Mesendoderm (in vitro differentiated cells): ENCODE measurements around the gene HMGCR. TPM values are rescaled to one million over a fixed set of nuclear protein-coding genes. Genes with fewer than 3 reads are reported as not detected.
A peak's percentile ranks its signal among the peaks of the same experiment; 100 is the strongest.
"Not testable (repeated sequence)": the region's sequence is repeated elsewhere in the genome, so short reads cannot be mapped to it uniquely, and the experiment has no call there.

ENCODE experiments used
- DNase-seq: peaks from one replicate; pipeline ENCODE4 v3.0.0; 2013
- H2AK5ac ChIP-seq: 2 replicates; pipeline ENCODE4 v1.6.1; 2013; ENCODE audit warnings: low read length, inconsistent platforms
- H2BK120ac ChIP-seq: 2 replicates; pipeline ENCODE4 v1.6.1; 2013; ENCODE audit warnings: low read depth, mild to moderate bottlenecking, low read length, moderate library complexity, mixed read lengths
- H2BK15ac ChIP-seq: replicated peaks from 2 replicates; pipeline ENCODE4 v1.6.1; 2013; ENCODE audit warnings: low read depth, mild to moderate bottlenecking, moderate library complexity
- H2BK5ac ChIP-seq: 2 replicates; pipeline ENCODE4 v1.6.1; 2013; ENCODE audit warnings: low read length, inconsistent platforms
- H3K18ac ChIP-seq: 2 replicates; pipeline ENCODE4 v1.6.1; 2013; ENCODE audit warnings: mild to moderate bottlenecking, low read length, mixed read lengths
- H3K23ac ChIP-seq: one replicate; pipeline ENCODE4 v1.6.1; 2013; ENCODE audit warnings: low read length
- H3K27ac ChIP-seq: 2 replicates; pipeline ENCODE4 v1.5.1; 2013; ENCODE audit warnings: low read depth, mild to moderate bottlenecking, inconsistent platforms, low read length, moderate library complexity
- H3K27me3 ChIP-seq: 2 replicates; pipeline ENCODE4 v1.6.1; 2013; ENCODE audit warnings: low read length, control low read depth, mild to moderate bottlenecking, inconsistent platforms; ENCODE audit not compliant: insufficient read depth, poor library complexity
- H3K36me3 ChIP-seq: 2 replicates; pipeline ENCODE4 v1.6.1; 2013; ENCODE audit warnings: low read length, inconsistent platforms; ENCODE audit not compliant: control insufficient read depth, insufficient read depth
- H3K4ac ChIP-seq: one replicate; pipeline ENCODE4 v1.6.1; 2013; ENCODE audit warnings: low read depth, mild to moderate bottlenecking, low read length, moderate library complexity
- H3K4me1 ChIP-seq: 2 replicates; pipeline ENCODE4 v1.6.1; 2013; ENCODE audit warnings: low read depth, low read length, inconsistent platforms; ENCODE audit not compliant: control insufficient read depth
- H3K4me2 ChIP-seq: 2 replicates; pipeline ENCODE4 v1.6.1; 2013; ENCODE audit warnings: low read length
- H3K4me3 ChIP-seq: 2 replicates; pipeline ENCODE4 v1.5.1; 2013; ENCODE audit warnings: mild to moderate bottlenecking, low read length
- H3K56ac ChIP-seq: one replicate; pipeline ENCODE4 v1.6.1; 2013; ENCODE audit warnings: low read length
- H3K79me1 ChIP-seq: 2 replicates; pipeline ENCODE4 v1.6.1; 2013; ENCODE audit warnings: low read length, inconsistent platforms
- H3K79me2 ChIP-seq: 2 replicates; pipeline ENCODE4 v1.6.1; 2013; ENCODE audit warnings: mild to moderate bottlenecking, low read length; ENCODE audit not compliant: control insufficient read depth, insufficient read depth
- H3K9ac ChIP-seq: 2 replicates; pipeline ENCODE4 v1.6.1; 2013; ENCODE audit warnings: low read length, inconsistent platforms
- H4K5ac ChIP-seq: one replicate; pipeline ENCODE4 v1.6.1; 2013; ENCODE audit warnings: low read length
- H4K8ac ChIP-seq: one replicate; pipeline ENCODE4 v1.6.1; 2013; ENCODE audit warnings: low read depth, mild to moderate bottlenecking, control low read depth, low read length, moderate library complexity
- WGBS: extraction: QIAGEN DNeasy Blood & Tissue Kit; methylation state at CpG from one replicate; pipeline ENCODE4 v1.1.7; 2013; ENCODE audit warnings: low lambda C conversion rate, missing lambda C conversion rate; ENCODE audit not compliant: insufficient coverage; ENCODE audit errors: extremely low coverage; 5-methylcytosine and 5-hydroxymethylcytosine counted together
- polyA plus RNA-seq, 2 experiments: library from polyadenylated mRNA; stranded (reverse); fragments of 200-250 nt; gene quantifications; one replicate each; pipeline ENCODE4 v1.2.3, GENCODE V29; 2013

HMGCR gene
- polyA plus RNA-seq (2013, experiment 1 of 2): 142 TPM
- 146 TPM for polyA plus RNA-seq (2013, experiment 2 of 2)

DNA sequence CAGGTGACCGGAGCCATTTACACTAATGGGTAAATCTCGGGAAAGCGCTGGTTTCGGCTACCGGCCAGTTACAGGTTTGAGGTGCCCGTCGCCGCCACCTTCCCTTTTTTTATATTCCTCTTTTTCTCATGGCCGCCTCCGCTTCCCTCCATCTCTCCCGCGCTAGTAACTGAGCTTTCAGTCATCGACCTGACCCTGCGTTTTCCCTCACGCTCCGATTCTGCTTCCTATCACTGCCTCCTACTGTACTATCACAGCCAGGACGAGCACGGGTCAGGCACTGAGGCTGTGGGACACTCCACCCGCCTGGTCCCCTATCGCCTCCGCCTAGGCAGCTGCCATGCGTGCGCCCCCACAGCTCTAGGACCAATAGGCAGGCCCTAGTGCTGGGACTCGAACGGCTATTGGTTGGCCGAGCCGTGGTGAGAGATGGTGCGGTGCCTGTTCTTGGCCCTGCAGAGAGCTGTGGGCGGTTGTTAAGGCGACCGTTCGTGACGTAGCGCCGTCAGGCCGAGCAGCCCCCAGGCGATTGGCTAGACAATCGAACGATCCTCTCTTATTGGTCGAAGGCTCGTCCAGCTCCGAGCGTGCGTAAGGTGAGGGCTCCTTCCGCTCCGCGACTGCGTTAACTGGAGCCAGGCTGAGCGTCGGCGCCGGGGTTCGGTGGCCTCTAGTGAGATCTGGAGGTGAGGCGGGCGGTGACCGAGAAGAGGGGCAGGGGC, at the start of gene HMGCR:
TSS of gene HMGCR (plus strand) at position 606 of the 722 bp plus-strand sequence. CDS start 5,386 bp downstream, outside the sequence.
- H3K4me2 ChIP-seq: peak within 1 kb of the TSS; percentile 89

DNA sequence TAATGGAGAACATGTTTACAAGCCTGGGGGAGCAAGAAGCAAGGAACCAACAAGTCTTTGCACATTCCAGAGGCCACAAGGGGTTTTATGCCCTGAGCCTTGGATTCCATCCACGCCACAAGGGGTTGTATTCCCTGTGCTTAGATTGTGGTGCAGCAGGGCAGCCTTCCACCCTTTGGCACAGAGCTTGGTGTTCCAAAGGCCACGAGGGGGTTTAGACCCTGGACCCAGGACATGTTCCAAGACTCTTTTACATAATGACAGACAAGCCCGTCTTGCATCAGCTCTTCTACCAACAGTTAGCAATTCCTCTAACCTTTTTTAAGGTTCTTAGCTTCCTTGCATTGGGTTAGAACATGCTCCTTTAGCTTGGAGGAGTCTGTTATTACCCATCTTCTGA, 45.2 kb upstream of the HMGCR start:
- H2BK120ac ChIP-seq, H3K9ac ChIP-seq, H3K56ac ChIP-seq, H3K27me3 ChIP-seq, H3K79me1 ChIP-seq, H3K4ac ChIP-seq, H3K4me3 ChIP-seq, H3K79me2 ChIP-seq, H4K5ac ChIP-seq, H3K4me2 ChIP-seq, H2AK5ac ChIP-seq, H3K4me1 ChIP-seq, H2BK15ac ChIP-seq, H3K36me3 ChIP-seq, H2BK5ac ChIP-seq, H3K23ac ChIP-seq, H3K18ac ChIP-seq, H4K8ac ChIP-seq, H3K27ac ChIP-seq, DNase-seq: not testable (repeated sequence)
- no CpG with 5 or more reads among the region's 3 CpGs for WGBS

More for the DNA sequence above, at the start of gene HMGCR:
- Histone ChIP-seq H3K27ac (peak within 1 kb of the TSS; percentile 89), H3K23ac (no peak within 1 kb of the TSS), H3K4me3 (peak within 1 kb of the TSS; percentile 94), H2BK5ac (peak within 1 kb of the TSS; percentile 71), H3K4me1 (no peaks in the 10 kb centered on the region), H3K36me3 (no peaks in the 10 kb centered on the region), H3K18ac (peak within 1 kb of the TSS; percentile 91), H3K79me2 (peaks cover 41% of the 10 kb centered on the region), H4K5ac (no peak within 1 kb of the TSS), H3K4ac (peak within 1 kb of the TSS; percentile 89), H2BK15ac (peak within 1 kb of the TSS; percentile 59), H3K56ac (peak within 1 kb of the TSS; percentile 95), H3K79me1 (no peaks in the 10 kb centered on the region), H3K9ac (peak within 1 kb of the TSS; percentile 92), H3K27me3 (no peaks in the 10 kb centered on the region), H2AK5ac (no peak within 1 kb of the TSS), H2BK120ac (peak within 1 kb of the TSS; percentile 88), H4K8ac (no peak within 1 kb of the TSS)
- DNase-seq: peak; percentile 100
- WGBS: no CpG with 5 or more reads among the region's 56 CpGs

- H3K4me3 ChIP-seq: no peak overlapping the region
- H3K4ac ChIP-seq: no peak overlapping the region
- H3K27ac ChIP-seq: no peak overlapping the region
- no peak overlapping the region for H3K4me2 ChIP-seq
- H3K9ac ChIP-seq: no peak overlapping the region
- H2BK120ac ChIP-seq: no peak overlapping the region
- no peak overlapping the region for H3K56ac ChIP-seq
- no peak overlapping the region for H2BK15ac ChIP-seq
- H3K79me2 ChIP-seq: no peaks in the 10 kb centered on the region
- no peak overlapping the region for H3K18ac ChIP-seq
- no peaks in the 10 kb centered on the region for H3K27me3 ChIP-seq
- H3K23ac ChIP-seq: no peak overlapping the region
- no peak overlapping the region for H2BK5ac ChIP-seq
- H4K5ac ChIP-seq: no peak overlapping the region
- no peak for DNase-seq
- H3K79me1 ChIP-seq: no peaks in the 10 kb centered on the region
- no peak overlapping the region for H2AK5ac ChIP-seq
- H3K36me3 ChIP-seq: no peaks in the 10 kb centered on the region
- no peaks in the 10 kb centered on the region for H3K4me1 ChIP-seq
- H4K8ac ChIP-seq: no peak overlapping the region
Observed at GRCh38 chr5:75300084-75300483, 36.9 kb upstream of the HMGCR start.

- no peak overlapping the region for H2BK15ac ChIP-seq
- H3K79me1 ChIP-seq: no peaks in the 10 kb centered on the region
- peak overlapping the region; percentile 53 for H3K18ac ChIP-seq
- no peak overlapping the region for H2AK5ac ChIP-seq
- no peaks in the 10 kb centered on the region for H3K36me3 ChIP-seq
- H3K4ac ChIP-seq: no peak overlapping the region
- no peak overlapping the region for H3K27ac ChIP-seq
- no CpG with 5 or more reads among the region's 4 CpGs for WGBS
- H2BK5ac ChIP-seq: no peak overlapping the region
- H3K4me2 ChIP-seq: no peak overlapping the region
- H2BK120ac ChIP-seq: no peak overlapping the region
- no peak overlapping the region for H3K4me3 ChIP-seq
- H3K56ac ChIP-seq: no peak overlapping the region
- no peak overlapping the region for H3K9ac ChIP-seq
- H3K23ac ChIP-seq: no peak overlapping the region
- H3K27me3 ChIP-seq: no peaks in the 10 kb centered on the region
- H3K79me2 ChIP-seq: no peaks in the 10 kb centered on the region
- no peak overlapping the region for H4K8ac ChIP-seq
- no peak overlapping the region for H4K5ac ChIP-seq
- H3K4me1 ChIP-seq: no peaks in the 10 kb centered on the region
- DNase-seq: no peak
Observed at GRCh38 chr5:75303419-75303818, 33.6 kb upstream of the HMGCR start.

GRCh38 chr5:75304486-75304885, 32.5 kb upstream of the HMGCR start:
- not testable (repeated sequence) for H3K4me1 ChIP-seq, H3K9ac ChIP-seq, H3K79me1 ChIP-seq, H3K18ac ChIP-seq, H2BK5ac ChIP-seq, H3K4me2 ChIP-seq, H3K27ac ChIP-seq, H2BK120ac ChIP-seq, H3K4ac ChIP-seq, H3K36me3 ChIP-seq, H3K27me3 ChIP-seq, DNase-seq, H3K56ac ChIP-seq, H3K4me3 ChIP-seq, H4K8ac ChIP-seq, H3K79me2 ChIP-seq, H2AK5ac ChIP-seq, H4K5ac ChIP-seq, H3K23ac ChIP-seq, H2BK15ac ChIP-seq
- WGBS: no CpG with 5 or more reads among the region's 11 CpGs

- no peak overlapping the region for H2BK120ac ChIP-seq
- no peak overlapping the region for H2BK5ac ChIP-seq
- H3K27me3 ChIP-seq: no peaks in the 10 kb centered on the region
- H3K79me2 ChIP-seq: no peaks in the 10 kb centered on the region
- H2BK15ac ChIP-seq: no peak overlapping the region
- no peaks in the 10 kb centered on the region for H3K79me1 ChIP-seq
- no peak overlapping the region for H4K8ac ChIP-seq
- no peaks in the 10 kb centered on the region for H3K4me1 ChIP-seq
- H3K4ac ChIP-seq: no peak overlapping the region
- H3K56ac ChIP-seq: no peak overlapping the region
- H3K36me3 ChIP-seq: no peaks in the 10 kb centered on the region
- H4K5ac ChIP-seq: no peak overlapping the region
- H3K23ac ChIP-seq: no peak overlapping the region
- no peak overlapping the region for H3K9ac ChIP-seq
- no CpG with 5 or more reads among the region's 1 CpG for WGBS
- H3K4me2 ChIP-seq: no peak overlapping the region
- no peak overlapping the region for H3K4me3 ChIP-seq
- H3K18ac ChIP-seq: no peak overlapping the region
- H2AK5ac ChIP-seq: no peak overlapping the region
- DNase-seq: no peak
- no peak overlapping the region for H3K27ac ChIP-seq
Observed at GRCh38 chr5:75306746-75307145, 30.3 kb upstream of the HMGCR start.
